GM19328 (cell line): Measurements from ENCODE around the gene PPAT.

Experiments used
- ATAC-seq: cut with Tn5 transposase; IDR thresholded peaks from one replicate; pipeline ENCODE4 v1.9.1; 2021; ENCODE audit warnings: mild to moderate bottlenecking, moderate library complexity; ENCODE audit not compliant: unreplicated experiment

PPAT gene

GRCh38 chr4:56434599-56435139, 746 bp downstream of the PPAT start:
- peak; percentile 15 for ATAC-seq

GRCh38 chr4:56433280-56433679, 2.1 kb downstream of the PPAT start:
- ATAC-seq, result no peak

- no peak for ATAC-seq
Measured at GRCh38 chr4:56430203-56430602, 5.2 kb downstream of the PPAT start.

GRCh38 chr4:56427179-56427578, 8.2 kb downstream of the PPAT start:
- no peak for ATAC-seq

- ATAC-seq, result no peak
Measured at GRCh38 chr4:56426273-56426672, 9.1 kb downstream of the PPAT start.

GRCh38 chr4:56425518-56425917, 9.9 kb downstream of the PPAT start:
- no peak for ATAC-seq

- ATAC-seq, result no peak
Measured at GRCh38 chr4:56424697-56425514, 10.5 kb downstream of the PPAT start.

GRCh38 chr4:56424176-56424575, 11.2 kb downstream of the PPAT start:
- ATAC-seq, result no peak

GRCh38 chr4:56417396-56417795, 18.0 kb downstream of the PPAT start:
- no peak for ATAC-seq

GRCh38 chr4:56416349-56416748, 19.1 kb downstream of the PPAT start:
- ATAC-seq, result no peak

GRCh38 chr4:56414135-56414670, 21.2 kb downstream of the PPAT start:
- no peak for ATAC-seq

GRCh38 chr4:56410247-56411062, 25.0 kb downstream of the PPAT start:
- no peak for ATAC-seq

GRCh38 chr4:56409511-56410090, 25.8 kb downstream of the PPAT start:
- no peak for ATAC-seq

GRCh38 chr4:56408978-56409377, 26.4 kb downstream of the PPAT start:
- ATAC-seq, result no peak

- no peak for ATAC-seq
Measured at GRCh38 chr4:56406151-56406550, 29.3 kb downstream of the PPAT start.

- no peak for ATAC-seq
Measured at GRCh38 chr4:56405016-56405415, 30.4 kb downstream of the PPAT start.

- ATAC-seq, result no peak
Measured at GRCh38 chr4:56400560-56400959, 34.9 kb downstream of the PPAT start.

- ATAC-seq, result no peak
Measured at GRCh38 chr4:56391270-56391669, 44.1 kb downstream of the PPAT start.

GRCh38 chr4:56389558-56389957, 45.9 kb downstream of the PPAT start:
- ATAC-seq, result no peak

- no peak for ATAC-seq
Measured at GRCh38 chr4:56388306-56388705, 47.1 kb downstream of the PPAT start.
